GM19099 (cell line): Measurements from ENCODE around the gene TAGLN2.

ENCODE experiments used
- POLR2A ChIP-seq: IDR thresholded peaks from 3 replicates; pipeline ENCODE4 v1.6.1; 2011; ENCODE audit warnings: low read depth; ENCODE audit not compliant: insufficient read length; ENCODE audit errors: extremely low read depth

The TAGLN2 gene

DNA sequence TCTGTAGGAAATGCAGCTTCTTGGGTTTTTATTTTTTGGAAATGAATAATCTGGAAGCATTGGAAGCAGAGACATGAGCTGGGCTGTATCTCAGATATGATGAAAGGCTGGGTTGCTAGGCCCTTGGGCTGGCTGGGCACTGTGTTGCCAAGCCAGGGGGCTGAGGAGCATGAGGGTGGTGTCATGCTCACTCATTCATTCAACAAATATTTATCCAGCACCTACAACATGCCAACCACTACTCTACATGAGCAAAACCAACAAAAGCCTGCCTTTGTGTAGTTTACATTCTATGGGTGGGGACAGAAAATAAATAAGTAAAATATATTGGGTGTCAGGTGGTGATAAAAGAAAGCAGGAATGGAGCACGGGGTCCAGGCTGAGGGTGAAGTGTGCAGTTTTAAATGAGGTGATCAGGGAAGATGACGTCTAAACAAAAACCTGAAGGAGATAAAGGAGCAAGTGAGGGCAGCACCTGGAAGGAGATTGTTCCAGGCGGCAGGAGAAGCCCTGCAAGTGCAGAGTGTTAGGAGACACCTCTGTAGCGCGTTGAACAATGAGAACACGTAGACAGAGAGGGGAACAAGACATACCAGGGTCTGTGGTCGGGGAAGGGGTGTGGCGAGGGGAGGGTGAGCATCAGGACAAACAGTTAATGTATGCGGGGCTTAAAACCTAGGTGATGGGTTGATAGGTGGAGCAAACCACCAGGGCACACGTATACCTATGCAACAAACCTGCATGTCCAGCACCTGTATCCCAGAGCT lies 10.9 kb downstream of the TAGLN2 start:
- TF ChIP-seq POLR2A, result no peak

DNA sequence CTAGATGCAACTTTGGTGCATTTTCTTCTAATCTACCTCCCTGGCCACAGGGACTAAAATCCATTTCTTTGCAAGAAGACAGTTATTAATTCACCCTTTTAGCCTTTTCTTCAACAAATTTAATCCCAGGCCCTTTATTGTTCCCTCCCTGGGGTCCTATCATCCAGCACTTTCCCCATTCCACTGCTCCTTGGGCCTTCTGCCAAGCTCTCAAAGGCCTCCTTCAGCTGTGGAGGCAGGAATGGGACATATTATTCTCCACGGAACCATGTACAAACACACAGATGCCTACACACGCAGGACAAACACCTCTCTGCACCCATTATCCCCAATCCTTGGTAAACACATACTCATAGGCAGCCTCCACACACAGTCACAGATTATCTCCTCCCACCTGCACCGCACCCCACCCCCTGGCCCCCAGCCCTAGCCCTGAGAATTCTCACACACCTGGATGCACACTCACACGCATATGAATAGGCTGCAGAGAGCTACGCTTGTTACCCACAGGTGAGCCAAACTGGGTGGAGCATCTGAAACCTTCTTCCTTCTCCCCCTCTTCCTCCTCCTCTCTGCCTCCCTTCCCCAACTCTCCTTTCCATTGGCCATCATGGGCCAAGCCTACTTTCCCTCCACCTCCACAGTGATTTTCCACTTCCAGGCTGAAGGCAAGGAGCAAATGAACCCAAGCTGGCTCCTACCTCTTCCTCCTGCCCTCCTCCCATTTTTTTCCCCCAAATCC lies 11.7 kb downstream of the TAGLN2 start:
- TF ChIP-seq POLR2A, result no peak

- no peak for TF ChIP-seq POLR2A
Measured at GRCh38 chr1:159911326-159912070, 13.8 kb downstream of the TAGLN2 start.

- TF ChIP-seq POLR2A, result no peak
Measured at GRCh38 chr1:159908031-159908940, 17.0 kb downstream of the TAGLN2 start.

DNA sequence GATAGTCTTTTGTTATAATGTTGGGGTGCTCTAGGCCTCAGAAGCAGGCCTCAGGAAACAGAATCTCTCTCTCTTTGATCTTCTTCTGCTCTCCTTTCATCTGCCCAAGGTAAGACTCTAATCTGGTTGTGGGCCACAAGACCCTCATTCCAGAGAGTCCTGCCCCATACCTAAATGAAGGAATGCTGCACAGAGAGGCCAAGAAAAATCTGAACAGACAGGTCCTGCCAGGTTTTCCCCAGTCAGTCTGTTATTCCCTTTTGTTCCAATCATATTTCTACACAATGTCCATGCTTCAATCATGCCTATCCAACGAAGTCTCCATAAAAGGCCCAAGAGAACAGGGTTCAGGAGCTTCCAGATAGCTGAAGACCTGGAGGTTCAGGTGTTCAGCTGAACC lies 18.3 kb downstream of the TAGLN2 start:
- no peak for TF ChIP-seq POLR2A

DNA sequence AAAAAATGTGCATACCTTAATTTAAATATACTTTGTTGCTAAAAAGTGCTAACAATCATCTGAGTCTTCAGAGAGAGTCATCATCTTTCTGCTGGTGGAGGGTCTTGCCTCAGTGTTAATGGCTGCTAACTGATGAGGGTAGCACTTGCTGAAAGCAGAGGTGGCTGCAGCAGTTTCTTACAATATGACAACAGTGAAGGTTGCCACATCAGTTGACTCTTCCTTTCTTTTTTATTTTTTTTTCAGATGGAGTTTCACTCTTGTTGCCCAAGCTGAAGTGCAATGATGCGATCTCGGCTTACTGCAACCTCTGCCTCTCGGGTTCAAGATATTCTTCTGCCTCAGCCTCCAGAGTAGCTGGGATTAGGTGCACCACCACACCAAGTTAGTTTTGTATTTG lies 22.8 kb downstream of the TAGLN2 start:
- TF ChIP-seq POLR2A, result no peak

DNA sequence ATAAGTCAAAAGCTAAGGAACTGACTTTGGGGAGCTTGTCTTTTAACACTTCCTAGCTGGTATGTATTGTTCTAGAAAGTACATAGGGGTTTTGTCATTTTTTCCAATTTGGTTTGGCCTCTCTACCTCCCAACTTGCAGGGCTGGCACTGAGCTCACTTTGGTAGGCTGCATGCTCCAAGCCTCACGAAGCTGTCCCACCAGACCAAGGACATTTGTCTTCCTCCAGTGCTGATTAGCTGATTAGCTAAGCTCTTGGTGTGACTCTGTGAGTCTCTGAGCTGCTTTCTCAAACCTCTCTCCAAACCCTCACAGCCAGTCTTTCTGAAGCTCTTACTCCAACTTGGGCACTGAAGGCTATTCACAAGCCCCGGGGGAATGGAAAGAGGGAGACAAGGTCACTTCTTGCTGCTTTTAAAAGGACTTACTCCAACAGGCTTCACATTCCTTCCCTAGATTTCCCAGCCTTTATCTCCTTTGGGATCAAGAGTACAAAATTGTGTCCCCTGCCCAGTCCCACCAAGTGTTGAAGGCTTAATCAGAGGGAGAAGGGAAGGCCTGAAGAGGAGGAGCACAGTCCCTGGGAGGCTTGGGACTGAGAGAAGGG lies 24.4 kb downstream of the TAGLN2 start:
- TF ChIP-seq POLR2A, result no peak

DNA sequence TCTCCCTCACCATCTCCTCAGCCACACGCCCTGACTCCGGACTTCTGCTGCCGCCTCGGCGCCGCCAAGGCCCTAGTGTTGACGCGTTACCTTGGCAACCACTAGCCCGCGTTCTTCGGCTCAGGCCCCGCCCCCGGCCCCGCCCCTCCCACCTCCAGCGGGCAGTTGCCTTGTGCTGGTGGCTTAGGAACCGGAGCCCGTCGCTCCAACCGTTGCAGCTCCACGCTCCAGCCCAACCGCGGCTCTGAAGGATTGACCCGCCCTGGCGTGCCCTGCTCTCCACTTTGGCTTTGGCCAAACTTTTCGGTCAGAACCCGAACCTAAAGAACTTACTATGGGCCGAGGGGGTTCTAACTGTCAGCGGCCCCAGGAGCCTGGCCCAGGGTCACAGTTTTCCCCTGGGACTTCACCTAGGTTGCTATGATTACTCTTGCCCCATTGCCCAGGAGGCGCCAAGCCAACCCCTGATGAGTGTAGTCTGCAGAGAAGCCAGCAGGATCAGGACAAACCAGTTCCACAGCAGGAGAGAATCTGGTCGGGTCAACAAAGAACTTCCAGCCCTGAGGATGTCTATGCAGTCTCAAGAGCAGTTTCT lies 25.1 kb downstream of the TAGLN2 start, which contains the start of gene CFAP45:
TSS of gene CFAP45 (minus strand) at position 80 of the 595 bp plus-strand sequence. CDS start at position 13, 67 bp downstream.
- no peak for TF ChIP-seq POLR2A

- no peak for TF ChIP-seq POLR2A
Measured at GRCh38 chr1:159898527-159898926, 26.8 kb downstream of the TAGLN2 start.

DNA sequence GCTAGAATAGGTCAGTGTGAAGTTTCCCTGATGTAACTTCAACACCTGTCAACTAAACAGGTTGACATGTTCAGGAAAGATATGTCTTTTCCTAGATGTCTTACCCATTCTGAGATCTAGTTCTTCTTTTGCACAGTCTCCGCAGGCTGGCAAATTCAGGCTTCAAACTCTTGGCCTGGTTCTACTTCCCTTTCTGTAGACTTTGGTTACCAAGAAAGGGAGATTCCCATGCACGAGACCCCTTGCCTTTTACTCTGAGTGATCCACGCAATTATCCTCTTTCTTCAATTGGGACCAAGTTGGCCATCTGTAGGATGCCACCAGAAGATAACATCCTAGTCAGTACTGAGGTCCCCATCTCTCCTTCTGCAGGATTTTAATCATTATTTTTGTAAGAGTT lies 27.3 kb downstream of the TAGLN2 start:
- no peak for TF ChIP-seq POLR2A

DNA sequence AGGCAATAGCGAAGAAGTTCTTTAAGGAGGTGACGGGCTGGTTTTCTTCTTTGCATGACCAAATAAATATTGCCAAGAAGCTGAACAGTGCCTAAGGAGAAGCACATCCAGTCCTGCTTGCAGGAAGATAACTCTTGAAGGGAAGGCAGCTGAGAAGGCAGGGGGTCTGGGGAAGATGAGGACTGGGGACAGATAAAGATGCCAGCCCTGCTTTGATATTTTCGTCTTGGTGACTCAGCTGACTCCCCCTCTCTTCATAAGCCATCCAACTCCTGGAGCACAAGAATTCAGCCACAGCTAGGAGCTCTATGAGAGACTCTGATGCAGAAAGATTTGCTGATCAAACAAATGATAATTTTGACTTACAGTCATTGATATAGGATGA lies 28.8 kb downstream of the TAGLN2 start:
- TF ChIP-seq POLR2A, result no peak

DNA sequence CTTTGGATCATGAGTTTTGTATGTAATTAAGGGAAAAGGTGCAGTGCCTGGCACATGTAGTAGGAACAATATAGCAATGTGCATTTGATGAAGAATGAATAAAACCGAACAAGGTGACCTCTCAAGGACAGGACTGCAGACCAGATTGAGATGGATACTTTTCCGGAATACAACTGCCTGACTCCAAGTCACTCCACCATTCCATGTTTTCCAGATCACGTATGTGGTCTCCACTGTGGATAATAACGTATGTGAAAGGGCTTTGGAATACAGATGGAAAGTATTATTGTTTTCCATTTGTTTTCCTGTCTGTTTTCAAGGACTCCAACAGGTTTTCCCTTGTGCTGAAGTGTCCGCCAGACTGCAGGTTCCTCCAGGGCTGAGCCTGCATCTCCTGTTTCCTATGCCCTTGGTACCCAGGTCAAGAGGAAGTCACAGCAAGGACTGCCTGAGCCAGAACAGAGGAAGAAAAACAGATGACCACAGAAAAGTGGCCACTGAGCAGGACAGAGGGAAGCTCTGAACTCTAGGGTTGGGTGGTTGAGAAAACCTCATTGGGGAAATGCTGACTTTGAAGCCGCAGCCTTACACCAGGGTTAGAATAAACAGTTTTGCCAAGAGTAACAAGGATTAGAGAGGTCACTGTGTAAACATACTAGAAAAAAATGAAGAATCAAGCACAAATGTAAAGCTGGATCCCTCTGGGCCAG lies 29.3 kb downstream of the TAGLN2 start:
- no peak for TF ChIP-seq POLR2A

- no peak for TF ChIP-seq POLR2A
Measured at GRCh38 chr1:159895286-159895685, 30.0 kb downstream of the TAGLN2 start.
